ENCODE measurements around the gene MEIS3.

DNA sequence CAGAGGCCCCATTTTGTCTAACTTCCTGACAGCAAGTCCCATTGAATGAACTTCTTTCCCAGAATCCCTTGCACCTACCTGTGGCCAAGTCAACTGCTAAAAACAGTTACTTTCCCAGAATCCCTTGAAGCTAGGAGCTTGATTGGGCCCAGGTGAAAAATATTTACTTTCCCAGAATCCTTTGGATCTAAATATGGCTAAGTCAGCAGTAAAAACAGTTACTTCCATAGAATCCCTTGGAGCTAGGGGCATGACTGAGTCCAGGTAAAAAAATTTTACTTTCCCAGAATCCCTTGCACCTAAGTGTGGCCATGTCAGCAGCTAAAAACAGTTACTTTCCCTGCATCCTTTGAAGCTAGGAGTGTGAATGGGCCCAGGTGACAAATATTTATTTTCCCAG, 13.2 kb upstream of the MEIS3 start:
- TF ChIP-seq, protein P1, sequence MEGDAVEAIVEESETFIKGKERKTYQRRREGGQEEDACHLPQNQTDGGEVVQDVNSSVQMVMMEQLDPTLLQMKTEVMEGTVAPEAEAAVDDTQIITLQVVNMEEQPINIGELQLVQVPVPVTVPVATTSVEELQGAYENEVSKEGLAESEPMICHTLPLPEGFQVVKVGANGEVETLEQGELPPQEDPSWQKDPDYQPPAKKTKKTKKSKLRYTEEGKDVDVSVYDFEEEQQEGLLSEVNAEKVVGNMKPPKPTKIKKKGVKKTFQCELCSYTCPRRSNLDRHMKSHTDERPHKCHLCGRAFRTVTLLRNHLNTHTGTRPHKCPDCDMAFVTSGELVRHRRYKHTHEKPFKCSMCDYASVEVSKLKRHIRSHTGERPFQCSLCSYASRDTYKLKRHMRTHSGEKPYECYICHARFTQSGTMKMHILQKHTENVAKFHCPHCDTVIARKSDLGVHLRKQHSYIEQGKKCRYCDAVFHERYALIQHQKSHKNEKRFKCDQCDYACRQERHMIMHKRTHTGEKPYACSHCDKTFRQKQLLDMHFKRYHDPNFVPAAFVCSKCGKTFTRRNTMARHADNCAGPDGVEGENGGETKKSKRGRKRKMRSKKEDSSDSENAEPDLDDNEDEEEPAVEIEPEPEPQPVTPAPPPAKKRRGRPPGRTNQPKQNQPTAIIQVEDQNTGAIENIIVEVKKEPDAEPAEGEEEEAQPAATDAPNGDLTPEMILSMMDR (IDR thresholded peaks at IDR 0.05), result no peak
- TF ChIP-seq POLR2A (IDR thresholded peaks at IDR 0.05), result no peak

Measured in upper lobe of left lung (tissue), 4 donors.